ENCODE measurements around the gene ANKRD13A.
"Not testable (repeated sequence)": the region's sequence is repeated elsewhere in the genome, so short reads cannot be mapped to it uniquely, and the experiment has no call there.

The ANKRD13A gene

GRCh38 chr12:110062241-110062640 lies 63.0 kb downstream of the ANKRD13A start:
- Mint-ChIP-seq H3K9me3 (peaks cover 3% of the 10 kb centered on the region), H3K4me1 (ENCODE audit: low read depth) (peaks cover 36% of the 10 kb centered on the region), H3K27me3 (no peaks in the 10 kb centered on the region), H3K4me3 (no peak overlapping the region), H3K27ac (no peak overlapping the region), H3K36me3 (ENCODE audit: low read depth) (peaks cover 1% of the 10 kb centered on the region)
- no peak for DNase-seq

- peaks cover 3% of the 10 kb centered on the region for H3K9me3 Mint-ChIP-seq
- H3K36me3 Mint-ChIP-seq (ENCODE audit: low read depth) = no peaks in the 10 kb centered on the region
- peak overlapping the region; percentile 2 for H3K27ac Mint-ChIP-seq
- DNase-seq = no peak
- peaks cover 19% of the 10 kb centered on the region for H3K4me1 Mint-ChIP-seq (ENCODE audit: low read depth)
- H3K4me3 Mint-ChIP-seq = no peak overlapping the region
- no peaks in the 10 kb centered on the region for H3K27me3 Mint-ChIP-seq
These were observed 66.3 kb downstream of the ANKRD13A start for GRCh38 chr12:110065540-110065939.

- no peak overlapping the region for H3K4me3 Mint-ChIP-seq
- H3K27me3 Mint-ChIP-seq = no peaks in the 10 kb centered on the region
- no peaks in the 10 kb centered on the region for H3K9me3 Mint-ChIP-seq
- DNase-seq = no peak
- peaks cover 22% of the 10 kb centered on the region for H3K4me1 Mint-ChIP-seq (ENCODE audit: low read depth)
- no peaks in the 10 kb centered on the region for H3K36me3 Mint-ChIP-seq (ENCODE audit: low read depth)
- H3K27ac Mint-ChIP-seq = no peak overlapping the region
These were observed 68.3 kb downstream of the ANKRD13A start for GRCh38 chr12:110067531-110067930.

GRCh38 chr12:110068115-110068514 lies 68.9 kb downstream of the ANKRD13A start:
- DNase-seq; H3K4me3 Mint-ChIP-seq; H3K9me3 Mint-ChIP-seq; H3K36me3 Mint-ChIP-seq (ENCODE audit: low read depth); H3K27me3 Mint-ChIP-seq; H3K27ac Mint-ChIP-seq: not testable (repeated sequence)
- peaks cover 25% of the 10 kb centered on the region for H3K4me1 Mint-ChIP-seq (ENCODE audit: low read depth)

- Mint-ChIP-seq H3K27me3 (no peaks in the 10 kb centered on the region), H3K36me3 (ENCODE audit: low read depth) (no peaks in the 10 kb centered on the region), H3K4me3 (no peak overlapping the region), H3K27ac (no peak overlapping the region), H3K9me3 (no peaks in the 10 kb centered on the region), H3K4me1 (ENCODE audit: low read depth) (peaks cover 30% of the 10 kb centered on the region)
- DNase-seq = no peak
These were observed 69.4 kb downstream of the ANKRD13A start for GRCh38 chr12:110068654-110069053.

- Mint-ChIP-seq H3K9me3 (no peaks in the 10 kb centered on the region), H3K4me3 (peak overlapping the region; percentile 80), H3K4me1 (ENCODE audit: low read depth) (peaks cover 35% of the 10 kb centered on the region), H3K27ac (no peak overlapping the region), H3K36me3 (ENCODE audit: low read depth) (no peaks in the 10 kb centered on the region), H3K27me3 (no peaks in the 10 kb centered on the region)
- DNase-seq = no peak
These were observed 72.3 kb downstream of the ANKRD13A start for GRCh38 chr12:110071504-110071903.

- Mint-ChIP-seq H3K4me3 (peak overlapping the region; percentile 80), H3K4me1 (ENCODE audit: low read depth) (peaks cover 37% of the 10 kb centered on the region), H3K27ac (no peak overlapping the region), H3K9me3 (no peaks in the 10 kb centered on the region), H3K36me3 (ENCODE audit: low read depth) (no peaks in the 10 kb centered on the region), H3K27me3 (no peaks in the 10 kb centered on the region)
- no peak for DNase-seq
These were observed 72.7 kb downstream of the ANKRD13A start for GRCh38 chr12:110071967-110072366.

- H3K36me3 Mint-ChIP-seq (ENCODE audit: low read depth); H3K27me3 Mint-ChIP-seq; H3K9me3 Mint-ChIP-seq; DNase-seq: not testable (repeated sequence)
- Mint-ChIP-seq H3K27ac (peak overlapping the region; percentile 52), H3K4me1 (ENCODE audit: low read depth) (peaks cover 40% of the 10 kb centered on the region), H3K4me3 (peak overlapping the region; percentile 80)
These were observed 73.4 kb downstream of the ANKRD13A start for GRCh38 chr12:110072636-110073035.

GRCh38 chr12:110073049-110073831 lies 74.0 kb downstream of the ANKRD13A start:
- Mint-ChIP-seq H3K27me3 (no peaks in the 10 kb centered on the region), H3K27ac (peak overlapping the region; percentile 52), H3K4me3 (peak overlapping the region; percentile 80), H3K9me3 (no peaks in the 10 kb centered on the region), H3K4me1 (ENCODE audit: low read depth) (peaks cover 46% of the 10 kb centered on the region), H3K36me3 (ENCODE audit: low read depth) (no peaks in the 10 kb centered on the region)
- peak; percentile 60 for DNase-seq

GRCh38 chr12:110074089-110074488 lies 74.9 kb downstream of the ANKRD13A start:
- Mint-ChIP-seq H3K27me3 (no peaks in the 10 kb centered on the region), H3K4me1 (ENCODE audit: low read depth) (peaks cover 50% of the 10 kb centered on the region), H3K4me3 (no peak overlapping the region), H3K9me3 (no peaks in the 10 kb centered on the region), H3K36me3 (ENCODE audit: low read depth) (no peaks in the 10 kb centered on the region), H3K27ac (peak overlapping the region; percentile 2)
- DNase-seq = no peak

GRCh38 chr12:110075880-110076279 lies 76.7 kb downstream of the ANKRD13A start:
- Mint-ChIP-seq H3K36me3 (ENCODE audit: low read depth) (peaks cover 3% of the 10 kb centered on the region), H3K4me1 (ENCODE audit: low read depth) (peaks cover 67% of the 10 kb centered on the region), H3K9me3 (peaks cover 3% of the 10 kb centered on the region), H3K27ac (no peak overlapping the region), H3K4me3 (no peak overlapping the region), H3K27me3 (no peaks in the 10 kb centered on the region)
- no peak for DNase-seq

GRCh38 chr12:110077800-110078199 lies 78.6 kb downstream of the ANKRD13A start:
- H3K4me1 Mint-ChIP-seq (ENCODE audit: low read depth) = peaks cover 56% of the 10 kb centered on the region
- no peak for DNase-seq
- H3K4me3 Mint-ChIP-seq = no peak overlapping the region
- peak overlapping the region; percentile 97 for H3K27ac Mint-ChIP-seq
- peaks cover 3% of the 10 kb centered on the region for H3K9me3 Mint-ChIP-seq
- peaks cover 3% of the 10 kb centered on the region for H3K36me3 Mint-ChIP-seq (ENCODE audit: low read depth)
- H3K27me3 Mint-ChIP-seq = no peaks in the 10 kb centered on the region

GRCh38 chr12:110079477-110080400 lies 80.5 kb downstream of the ANKRD13A start:
- Mint-ChIP-seq H3K27ac (peak overlapping the region; percentile 97), H3K36me3 (ENCODE audit: low read depth) (peaks cover 3% of the 10 kb centered on the region), H3K9me3 (peaks cover 3% of the 10 kb centered on the region), H3K4me1 (ENCODE audit: low read depth) (peaks cover 37% of the 10 kb centered on the region), H3K4me3 (peak overlapping the region; percentile 36), H3K27me3 (no peaks in the 10 kb centered on the region)
- peak; percentile 80 for DNase-seq

- H3K4me1 Mint-ChIP-seq (ENCODE audit: low read depth) = peaks cover 35% of the 10 kb centered on the region
- DNase-seq = no peak
- no peak overlapping the region for H3K4me3 Mint-ChIP-seq
- peak overlapping the region; percentile 41 for H3K27ac Mint-ChIP-seq
- H3K27me3 Mint-ChIP-seq = no peaks in the 10 kb centered on the region
- H3K9me3 Mint-ChIP-seq = peaks cover 3% of the 10 kb centered on the region
- H3K36me3 Mint-ChIP-seq (ENCODE audit: low read depth) = peaks cover 3% of the 10 kb centered on the region
These were observed 81.2 kb downstream of the ANKRD13A start for GRCh38 chr12:110080410-110080809.
